HG02885 (cell line): ENCODE results near the gene HUS1.
A peak's percentile ranks its signal among the peaks of the same experiment; 100 is the strongest.
"Not testable (repeated sequence)": the region's sequence is repeated elsewhere in the genome, so short reads cannot be mapped to it uniquely, and the experiment has no call there.

Source experiments
- ATAC-seq: cut with Tn5 transposase; IDR thresholded peaks from one replicate; pipeline ENCODE4 v1.9.1; 2021; ENCODE audit warnings: mild to moderate bottlenecking; ENCODE audit not compliant: unreplicated experiment, poor library complexity

HUS1 gene

DNA sequence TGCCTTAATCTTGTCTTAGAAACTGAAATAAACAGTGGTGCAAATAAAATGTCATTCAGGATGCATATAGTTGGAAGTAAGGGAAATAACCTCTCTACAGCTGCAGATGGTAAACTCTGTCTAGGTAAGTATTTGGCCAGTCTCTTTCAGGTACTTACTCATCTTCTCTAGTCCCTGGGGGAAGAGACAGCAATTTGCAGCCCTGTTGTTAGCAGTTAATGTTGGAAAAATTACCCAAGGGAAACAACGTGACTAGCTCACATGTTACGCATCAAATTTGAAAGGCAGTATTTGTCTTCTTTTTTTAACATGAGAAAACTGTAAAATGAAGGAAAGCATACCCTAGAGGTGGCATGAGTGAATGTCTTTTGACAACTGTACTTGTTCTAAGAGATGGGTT is 3.2 kb upstream of the HUS1 start:
- no peak for ATAC-seq

GRCh38 chr7:47980648-47981047 is 1.2 kb upstream of the HUS1 start:
- ATAC-seq, result not testable (repeated sequence)

DNA sequence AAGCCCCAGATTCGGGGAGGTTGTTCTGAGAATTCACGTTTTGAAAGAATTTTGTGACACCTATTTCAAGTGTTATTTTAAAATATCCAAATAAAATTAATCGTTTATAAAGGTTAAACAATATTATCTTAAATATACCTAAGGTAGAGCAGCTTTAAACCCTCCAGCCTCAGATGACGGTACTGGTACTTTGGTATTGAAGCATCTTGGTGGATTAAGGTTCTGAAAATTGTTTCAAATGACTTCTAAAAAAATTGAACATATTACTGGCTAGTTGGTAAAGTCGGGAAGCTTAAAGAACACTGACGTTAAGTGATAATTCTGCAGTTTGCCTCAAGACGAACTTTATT is 392 bp upstream of the HUS1 start:
- ATAC-seq, result no peak

DNA sequence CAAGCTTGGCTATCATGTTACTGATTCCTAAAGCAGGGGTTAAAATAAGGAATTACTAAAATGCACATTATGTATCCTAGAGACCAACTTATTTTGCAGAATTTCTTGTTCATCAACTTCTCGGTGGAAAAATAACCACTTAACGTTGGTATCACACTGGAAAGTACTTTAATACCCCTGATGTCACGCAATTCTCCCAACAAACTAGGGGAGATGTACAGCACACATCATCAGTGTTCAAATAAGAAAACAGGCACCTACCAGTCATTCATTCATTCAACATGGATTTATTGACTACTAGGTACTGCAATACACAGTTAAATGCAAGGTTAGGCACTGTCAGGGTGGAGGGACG is 648 bp downstream of the HUS1 start:
- no peak for ATAC-seq

GRCh38 chr7:47973739-47974138 is 5.7 kb downstream of the HUS1 start:
- ATAC-seq, result no peak

DNA sequence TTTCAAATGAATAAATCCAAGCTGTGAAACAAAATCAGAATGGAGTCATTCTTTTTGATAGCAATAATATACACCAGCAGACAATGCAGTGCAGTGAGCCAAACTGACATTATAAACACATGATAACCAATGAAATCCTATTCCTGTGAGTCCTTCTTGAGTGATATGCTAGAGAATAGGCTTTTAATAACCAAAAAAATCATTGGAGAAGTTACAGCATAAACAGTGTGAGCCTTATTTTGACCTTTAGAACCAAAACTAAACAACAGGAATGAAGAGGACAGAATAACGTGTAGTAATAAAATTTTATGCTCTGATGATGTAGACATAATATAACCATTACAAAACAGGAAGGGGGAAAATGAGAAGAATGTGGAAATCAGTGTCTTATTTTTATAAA is 8.7 kb downstream of the HUS1 start:
- no peak for ATAC-seq

GRCh38 chr7:47968847-47969774 is 10.3 kb downstream of the HUS1 start:
- ATAC-seq, result peak; percentile 77

GRCh38 chr7:47967708-47968107 is 11.7 kb downstream of the HUS1 start:
- no peak for ATAC-seq

DNA sequence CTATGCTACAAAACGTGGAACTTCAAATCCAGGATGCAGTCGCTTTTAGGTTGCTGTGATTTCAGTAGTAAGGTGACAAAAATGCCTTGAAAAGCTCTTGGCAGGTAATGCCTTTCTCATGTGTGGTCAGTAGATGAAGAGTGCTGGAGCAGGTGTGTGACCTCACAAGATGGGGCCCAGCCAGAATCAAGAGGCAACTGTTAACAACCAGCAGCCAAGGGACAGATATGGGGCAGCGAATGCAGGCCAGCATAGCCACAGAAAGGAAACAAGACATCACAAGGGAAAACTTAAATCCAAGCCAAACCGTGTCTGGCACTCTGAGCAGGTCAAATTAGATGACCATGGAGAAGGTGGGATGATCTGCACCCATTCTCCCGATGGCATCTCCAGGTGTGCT is 12.3 kb downstream of the HUS1 start:
- no peak for ATAC-seq

GRCh38 chr7:47965456-47965855 is 14.0 kb downstream of the HUS1 start:
- no peak for ATAC-seq

DNA sequence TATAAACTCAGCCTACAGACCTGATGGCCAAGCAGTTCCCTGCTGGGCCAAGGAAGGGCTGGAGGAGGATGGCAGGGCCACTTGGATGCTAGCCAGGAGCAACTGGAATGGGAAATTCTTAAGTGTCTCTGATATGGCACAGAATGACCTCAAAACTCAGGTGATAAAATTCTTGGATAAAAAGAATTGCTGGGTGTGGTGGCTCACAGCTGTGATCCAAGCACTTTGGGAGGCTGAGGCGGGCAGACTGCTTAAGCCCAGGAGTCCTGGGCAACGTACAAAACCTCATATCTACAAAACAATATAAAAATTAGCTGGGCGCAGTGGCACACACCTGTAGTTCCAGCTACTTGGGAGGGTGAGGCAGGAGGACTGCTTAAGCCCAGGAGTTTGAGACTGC is 17.2 kb downstream of the HUS1 start:
- no peak for ATAC-seq

GRCh38 chr7:47957156-47957555 is 22.3 kb downstream of the HUS1 start:
- ATAC-seq, result no peak

GRCh38 chr7:47956220-47956619 is 23.2 kb downstream of the HUS1 start:
- no peak for ATAC-seq

- ATAC-seq, result peak; percentile 66
These were observed 25.0 kb downstream of the HUS1 start for GRCh38 chr7:47954231-47954911.

DNA sequence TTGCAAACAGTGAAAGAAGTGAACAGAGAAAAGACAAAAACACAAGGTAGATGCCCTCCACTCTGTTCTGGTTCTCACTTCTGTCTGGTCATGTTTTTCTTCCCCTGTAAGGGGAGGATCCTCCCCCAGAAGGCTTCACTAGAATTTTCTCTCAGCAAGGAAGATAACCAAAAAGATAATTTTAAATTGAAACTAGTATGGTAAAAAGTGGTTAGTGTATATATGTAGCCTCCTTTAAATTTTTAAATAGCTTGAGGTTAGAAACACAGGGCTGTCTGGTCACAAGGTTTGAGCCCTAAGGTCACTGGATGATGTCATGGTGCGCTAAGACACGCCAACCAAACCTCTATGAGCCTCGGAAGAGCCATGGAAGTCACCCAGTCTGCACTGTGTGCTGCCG is 25.6 kb downstream of the HUS1 start:
- peak; percentile 83 for ATAC-seq

- no peak for ATAC-seq
These were observed 27.2 kb downstream of the HUS1 start for GRCh38 chr7:47952224-47952623.

- ATAC-seq, result no peak
These were observed 28.0 kb downstream of the HUS1 start for GRCh38 chr7:47951374-47951773.

GRCh38 chr7:47950714-47951113 is 28.7 kb downstream of the HUS1 start:
- ATAC-seq, result no peak

DNA sequence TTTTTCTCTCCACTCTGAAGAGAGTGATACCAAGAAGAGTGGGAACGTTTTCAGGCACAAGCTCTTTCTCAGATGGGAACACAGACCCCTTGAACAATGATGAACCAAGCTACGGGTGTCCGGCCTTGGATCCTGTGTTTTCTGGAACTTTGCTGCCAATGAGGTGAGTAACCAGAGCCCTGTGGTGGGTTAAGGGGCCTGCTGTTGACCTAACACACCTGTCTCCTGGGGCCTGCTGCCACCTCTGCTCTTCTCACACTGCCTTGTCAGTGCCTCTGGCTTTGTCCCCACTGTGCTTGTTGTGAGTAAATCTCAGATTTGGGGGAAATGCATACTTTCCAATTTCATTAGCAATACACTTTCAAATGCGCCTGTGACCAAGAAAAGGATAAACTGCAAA is 29.7 kb downstream of the HUS1 start:
- no peak for ATAC-seq

GRCh38 chr7:47948141-47948790 is 31.1 kb downstream of the HUS1 start, which contains the start of gene PKD1L1:
Gene PKD1L1, minus strand, starts transcription at chr7:47948466. Its CDS starts 26 bp downstream, at chr7:47948440.
- ATAC-seq, result no peak

GRCh38 chr7:47947355-47947749 is 32.1 kb downstream of the HUS1 start:
- ATAC-seq, result no peak
